GM12878 (cell line): ENCODE data around the gene HSPA1A. TPM values are rescaled to one million over a fixed set of nuclear protein-coding genes. Genes with fewer than 3 reads are reported as not detected.

ENCODE experiments used
- EP300 ChIP-seq, 2 experiments: fragments of 150-350 bp in 1 of 2; IDR thresholded peaks; 2 replicates each; pipeline ENCODE4 v1.6.1; 2011 to 2012; ENCODE audit warnings: low read depth in 2 of 2, low read length in 2 of 2, borderline replicate concordance in 1 of 2, improper control_type of control experiment in 1 of 2, inconsistent platforms in 1 of 2; ENCODE audit not compliant: control insufficient read depth in 1 of 2
- GATAD2B ChIP-seq: fragments of 450-650 bp; conservative IDR thresholded peaks from 2 replicates; pipeline ENCODE4 v1.6.1; 2017; ENCODE audit warnings: low read depth, mild to moderate bottlenecking, moderate library complexity
- HSF1 ChIP-seq: fragments of 150-350 bp; IDR thresholded peaks from 2 replicates; pipeline ENCODE4 v1.6.1; 2014; ENCODE audit warnings: mild to moderate bottlenecking, low read depth, low read length
- IKZF2 ChIP-seq, 2 experiments: fragments of 450-650 bp; IDR thresholded peaks; 2 replicates each; pipeline ENCODE4 v1.6.1; 2017; ENCODE audit warnings: mild to moderate bottlenecking in 2 of 2, moderate library complexity in 2 of 2
- LARP7 ChIP-seq: fragments of 450-650 bp; IDR thresholded peaks from 2 replicates; pipeline ENCODE4 v1.6.1; 2017; ENCODE audit warnings: mild to moderate bottlenecking
- MAX ChIP-seq: IDR thresholded peaks from 2 replicates; pipeline ENCODE4 v1.6.1; 2012; ENCODE audit warnings: low read depth, low read length, improper control_type of control experiment
- MXI1 ChIP-seq: fragments of 150-350 bp; IDR thresholded peaks from 2 replicates; pipeline ENCODE4 v1.6.1; 2011; ENCODE audit warnings: low read depth, mild to moderate bottlenecking, inconsistent platforms, low read length, improper control_type of control experiment
- NBN ChIP-seq: fragments of 450-650 bp; IDR thresholded peaks from 2 replicates; pipeline ENCODE4 v1.6.1; 2016
- NKRF ChIP-seq: fragments of 450-650 bp; conservative IDR thresholded peaks from 2 replicates; pipeline ENCODE4 v1.6.1; 2017; ENCODE audit warnings: mild to moderate bottlenecking, moderate library complexity
- PKNOX1 ChIP-seq: fragments of 450-650 bp; IDR thresholded peaks from 2 replicates; pipeline ENCODE4 v1.6.1; 2016; ENCODE audit warnings: mild to moderate bottlenecking
- POLR2A ChIP-seq: IDR thresholded peaks from 2 replicates; pipeline ENCODE4 v1.6.1; 2011; ENCODE audit warnings: low read depth, mild to moderate bottlenecking, low read length
- POLR2AphosphoS2 ChIP-seq: IDR thresholded peaks from 2 replicates; pipeline ENCODE4 v1.6.1; 2011; ENCODE audit warnings: low read depth, mild to moderate bottlenecking, low read length, improper control_type of control experiment, moderate library complexity
- POU2F2 ChIP-seq: IDR thresholded peaks from 3 replicates; pipeline ENCODE4 v1.6.1; 2011; ENCODE audit warnings: low read depth, mild to moderate bottlenecking, low read length, borderline replicate concordance
- SREBF2 ChIP-seq: IDR thresholded peaks from 2 replicates; pipeline ENCODE4 v1.6.1; 2012; ENCODE audit warnings: mild to moderate bottlenecking, low read length
- STAT3 ChIP-seq: IDR thresholded peaks from 2 replicates; pipeline ENCODE4 v1.6.1; 2011; ENCODE audit warnings: low read depth, low read length, improper control_type of control experiment
- YY1 ChIP-seq: IDR thresholded peaks from 2 replicates; pipeline ENCODE4 v1.6.1; 2011; ENCODE audit warnings: low read depth, mild to moderate bottlenecking, low read length
- ZBTB40 ChIP-seq: fragments of 450-650 bp; IDR thresholded peaks from 2 replicates; pipeline ENCODE4 v1.6.1; 2016; ENCODE audit warnings: mild to moderate bottlenecking, moderate library complexity, borderline replicate concordance
- polyA plus RNA-seq, 11 experiments: library from polyadenylated mRNA; depleted of rRNA in 4 of 11; unstranded in 6 of 11; stranded (reverse) in 5 of 11; fragments of >200 nt; fragmentation: Nextera tagmentation in 4 of 11; fragmentation: Illumina TruSeq in 1 of 11; extraction: Ambion mirVana in 4 of 11; extraction: Trizol in 1 of 11; gene quantifications; 1 replicate in 1 of 11; 2 replicates in 10 of 11; pipeline versions ENCODE4 v1.2.1 to v1.2.3, GENCODE V29; 2011 to 2016; ENCODE audit warnings: inconsistent platforms in 2 of 11, missing spikeins in 2 of 11, low read depth in 1 of 11
- total RNA-seq, 4 experiments: library from RNA; depleted of rRNA in 3 of 4; stranded (reverse); fragments of >200 nt in 3 of 4; fragmentation: Illumina TruSeq in 1 of 4; extraction: Trizol in 1 of 4; gene quantifications; 2 replicates each; pipeline versions ENCODE4 v1.2.1 to v1.2.3, GENCODE V29; 2013 to 2021

Gene HSPA1A
- total and polyA plus RNA-seq, 10 of the 15 experiments (the other 5 are each of a cell fraction or from before 2014, with no cell fraction given): 0.29 to 51.8 (median 17.5) TPM

GRCh38 chr6:31815025-31815838 is at the start of gene HSPA1A, which contains the start of gene HSPA1L (continued):
- TF ChIP-seq GATAD2B: peak; percentile 62; the same call in 1 of the 2 replicates
- peak; percentile 81 for TF ChIP-seq POLR2A
- TF ChIP-seq NKRF: peak; percentile 52; the same call in 1 of the 2 replicates
- peak in 1 of 2 experiments; percentile 27; a peak in 1 of 4 replicates for TF ChIP-seq IKZF2 (IDR thresholded peaks at IDR 0.05)
- peak; percentile 45; the same call in 1 of the 3 replicates for TF ChIP-seq POU2F2
- 0 out of 2 replicates have a peak, but pooled peaks have one; percentile 64 for TF ChIP-seq POLR2AphosphoS2
- TF ChIP-seq STAT3: no peak
- TF ChIP-seq YY1: 0 out of 2 replicates have a peak, but pooled peaks have one; percentile 7
- peak; percentile 58; the same call in 1 of the 2 replicates for TF ChIP-seq LARP7
- TF ChIP-seq NBN: 0 out of 2 replicates have a peak, but pooled peaks have one; percentile 35
- TF ChIP-seq ZBTB40: peak; percentile 62; the same call in 1 of the 2 replicates
- peak; percentile 52; the same call in 1 of the 2 replicates for TF ChIP-seq PKNOX1
- TF ChIP-seq EP300 (IDR thresholded peaks at IDR 0.05; ENCODE audit: borderline replicate concordance in 1 of 2, control insufficient read depth in 1 of 2, low read depth in 2 of 2, low read length in 2 of 2): 0 out of 4 replicates have a peak, but pooled peaks of 1 of the 2 experiments have one; percentile 30
- TF ChIP-seq SREBF2: no peak
- no peak for TF ChIP-seq MAX
- TF ChIP-seq MXI1: 0 out of 2 replicates have a peak, but pooled peaks have one; percentile 30
- peak; percentile 100 for TF ChIP-seq HSF1
- TF ChIP-seq, all 136 proteins: peak for 22
